AG08395 (cell line): Measurements from ENCODE around the gene SCAMP4.
"Not testable (repeated sequence)": the region's sequence is repeated elsewhere in the genome, so short reads cannot be mapped to it uniquely, and the experiment has no call there.

Experiments used
- DNase-seq: peaks from one replicate; pipeline ENCODE4 v3.0.0; 2012; ENCODE audit warnings: mixed read lengths, low spot score

The SCAMP4 gene

GRCh38 chr19:1866693-1867348 lies 38.4 kb upstream of the SCAMP4 start:
- DNase-seq = no peak

- DNase-seq = no peak
Observed at GRCh38 chr19:1867349-1867724, 37.9 kb upstream of the SCAMP4 start.

- no peak for DNase-seq
Observed at GRCh38 chr19:1868971-1869370, 36.2 kb upstream of the SCAMP4 start.

- no peak for DNase-seq
Observed at GRCh38 chr19:1871140-1871597, 34.0 kb upstream of the SCAMP4 start.

- DNase-seq = no peak
Observed at GRCh38 chr19:1871630-1872029, 33.6 kb upstream of the SCAMP4 start.

GRCh38 chr19:1872807-1873523 lies 32.2 kb upstream of the SCAMP4 start:
- DNase-seq = no peak

GRCh38 chr19:1873524-1874473 lies 31.4 kb upstream of the SCAMP4 start:
- no peak for DNase-seq

- DNase-seq = no peak
Observed at GRCh38 chr19:1874554-1875185, 30.5 kb upstream of the SCAMP4 start.

GRCh38 chr19:1875265-1875645 lies 29.9 kb upstream of the SCAMP4 start:
- DNase-seq = not testable (repeated sequence)

GRCh38 chr19:1875646-1876495 lies 29.3 kb upstream of the SCAMP4 start:
- DNase-seq = peak; percentile 89

GRCh38 chr19:1876496-1877279 lies 28.5 kb upstream of the SCAMP4 start:
- not testable (repeated sequence) for DNase-seq

GRCh38 chr19:1877280-1877660 lies 27.9 kb upstream of the SCAMP4 start:
- not testable (repeated sequence) for DNase-seq

- not testable (repeated sequence) for DNase-seq
Observed at GRCh38 chr19:1878583-1878982, 26.6 kb upstream of the SCAMP4 start.

GRCh38 chr19:1879982-1880381 lies 25.2 kb upstream of the SCAMP4 start:
- not testable (repeated sequence) for DNase-seq

- DNase-seq = no peak
Observed at GRCh38 chr19:1880611-1881392, 24.4 kb upstream of the SCAMP4 start.

- not testable (repeated sequence) for DNase-seq
Observed at GRCh38 chr19:1881393-1882088, 23.7 kb upstream of the SCAMP4 start.

GRCh38 chr19:1882089-1882785 lies 23.0 kb upstream of the SCAMP4 start:
- DNase-seq = no peak
